Retinal pigment epithelial cell (primary cell): ENCODE data around the gene HSD17B12.

Experiments used
- DNase-seq: peaks from one replicate; pipeline ENCODE4 v3.0.0-alpha.2; 2010; ENCODE audit warnings: low read depth
- H3K4me3 ChIP-seq: 2 replicates; pipeline ENCODE4 v1.5.1; 2011; ENCODE audit warnings: mild to moderate bottlenecking, low read length, control low read depth, moderate library complexity
- CTCF ChIP-seq: conservative IDR thresholded peaks from 2 replicates; pipeline ENCODE4 v1.5.1; 2011; ENCODE audit warnings: low read depth, low read length, control low read depth, inconsistent platforms

The HSD17B12 gene

GRCh38 chr11:43871051-43871450, 190.5 kb downstream of the HSD17B12 start:
- no peak for DNase-seq
- no peak overlapping the region for H3K4me3 ChIP-seq

GRCh38 chr11:43872995-43873394, 192.5 kb downstream of the HSD17B12 start:
- H3K4me3 ChIP-seq, result no peak overlapping the region
- no peak for DNase-seq
- no peak for TF ChIP-seq CTCF

More at GRCh38 chr11:43871051-43871450, 190.5 kb downstream of the HSD17B12 start:
- TF ChIP-seq CTCF, result no peak

GRCh38 chr11:43874078-43874477, 193.5 kb downstream of the HSD17B12 start:
- TF ChIP-seq CTCF, result no peak
- no peak overlapping the region for H3K4me3 ChIP-seq
- no peak for DNase-seq

GRCh38 chr11:43874738-43875137, 194.2 kb downstream of the HSD17B12 start:
- TF ChIP-seq CTCF, result no peak
- no peak for DNase-seq
- H3K4me3 ChIP-seq, result no peak overlapping the region

GRCh38 chr11:43879789-43880639, 199.5 kb downstream of the HSD17B12 start:
- no peak for DNase-seq
- H3K4me3 ChIP-seq, result peak overlapping the region; percentile 65
- TF ChIP-seq CTCF, result no peak

GRCh38 chr11:43880640-43881159, 200.2 kb downstream of the HSD17B12 start, which contains the start of gene ALKBH3:
TSS of gene ALKBH3 (plus strand) at chr11:43880831. CDS start at chr11:43882653, 1,822 bp downstream.
- peak; percentile 78 for DNase-seq
- no peak for TF ChIP-seq CTCF
- H3K4me3 ChIP-seq, result peak within 1 kb of the TSS; percentile 65

- H3K4me3 ChIP-seq, result no peak overlapping the region
- TF ChIP-seq CTCF, result no peak
- no peak for DNase-seq
These were observed 212.3 kb downstream of the HSD17B12 start for GRCh38 chr11:43892851-43893250.
